T-cell (primary cell): ENCODE results near the gene GEMIN4. TPM values are rescaled to one million over a fixed set of nuclear protein-coding genes. Genes with fewer than 3 reads are reported as not detected.

ENCODE experiments used
- ATAC-seq, 4 experiments: fragments of 200-7000 bp in 3 of 4; fragments of 150-1000 bp in 1 of 4; cut with Tn5 transposase; replicated peaks in 1 of 4; 1 replicate in 3 of 4; 2 replicates in 1 of 4; pipeline ENCODE4 v1.10.0; 2021; ENCODE audit warnings: moderate library complexity in 3 of 4, mild to moderate bottlenecking in 2 of 4, moderate number of reproducible peaks in 1 of 4
- CTCF ChIA-PET, 2 donors: fragments of 300-600 bp; sonication (Branson Sonifier 250); formaldehyde crosslinking; loops; one replicate each; lab custom pipeline; 2022; ENCODE audit warnings: antibody characterized with exemption in 2 of 2; lab: Charles Lee
- POLR2A ChIA-PET, 2 donors: fragments of 300-600 bp; sonication (Branson Sonifier 250); formaldehyde crosslinking; loops; one replicate each; lab custom pipeline; 2022; ENCODE audit warnings: antibody characterized with exemption in 2 of 2; lab: Charles Lee
- DNase-seq, 35 experiments: peaks; one replicate each; pipeline versions ENCODE4 v3.0.0 to v3.0.0-alpha.2; 2013 to 2023
- H3K27ac ChIP-seq: one replicate; pipeline ENCODE4 v1.5.1; 2013; ENCODE audit warnings: low read length
- H3K27me3 ChIP-seq, 2 experiments: replicated peaks in 1 of 2; 1 replicate in 1 of 2; 2 replicates in 1 of 2; pipeline versions ENCODE4 v1.6.1 to v1.7.0; 2013; ENCODE audit warnings: low read length in 1 of 2, mixed read lengths in 1 of 2; ENCODE audit not compliant: control insufficient read depth in 2 of 2, insufficient read depth in 2 of 2; ENCODE audit errors: extremely low read depth in 1 of 2
- H3K36me3 ChIP-seq, 2 donors: 1 replicate in 1 of 2; 2 replicates in 1 of 2; pipeline versions ENCODE4 v1.6.1 to v1.7.0; 2013; ENCODE audit warnings: low read length in 1 of 2; ENCODE audit not compliant: control insufficient read depth in 2 of 2, insufficient read depth in 1 of 2; ENCODE audit errors: extremely low read depth in 1 of 2
- H3K4me1 ChIP-seq, 2 experiments: 1 replicate in 1 of 2; 2 replicates in 1 of 2; pipeline versions ENCODE4 v1.6.1 to v1.7.0; 2013; ENCODE audit warnings: low read length in 2 of 2, mixed read lengths in 1 of 2; ENCODE audit not compliant: insufficient read depth in 2 of 2, control insufficient read depth in 1 of 2; ENCODE audit errors: extremely low read depth in 1 of 2
- H3K4me3 ChIP-seq, 2 donors: 1 replicate in 1 of 2; 2 replicates in 1 of 2; pipeline versions ENCODE4 v1.5.1 to v1.7.0; 2013; ENCODE audit warnings: mild to moderate bottlenecking in 2 of 2, low read length in 1 of 2, moderate library complexity in 1 of 2; ENCODE audit not compliant: control insufficient read depth in 1 of 2; ENCODE audit errors: extremely low read depth in 1 of 2
- H3K9me3 ChIP-seq: 2 replicates; pipeline ENCODE4 v1.7.0; 2013
- H3K27ac Mint-ChIP-seq, 2 donors: one replicate each; pipeline ENCODE4 v1.8.0; 2020 to 2021; ENCODE audit warnings: mild to moderate bottlenecking in 2 of 2, mixed read lengths in 2 of 2
- H3K27me3 Mint-ChIP-seq, 2 donors: one replicate each; pipeline ENCODE4 v1.8.0; 2021 to 2022; ENCODE audit warnings: mixed read lengths in 2 of 2
- H3K36me3 Mint-ChIP-seq: one replicate; pipeline ENCODE4 v1.8.0; 2021; ENCODE audit warnings: mixed read lengths
- H3K4me1 Mint-ChIP-seq, 3 donors: one replicate each; pipeline ENCODE4 v1.8.0; 2020 to 2022; ENCODE audit warnings: mixed read lengths in 3 of 3, mild to moderate bottlenecking in 1 of 3
- H3K4me3 Mint-ChIP-seq, 3 donors: one replicate each; pipeline ENCODE4 v1.8.0; 2020 to 2022; ENCODE audit warnings: mild to moderate bottlenecking in 3 of 3, mixed read lengths in 3 of 3, moderate library complexity in 3 of 3
- H3K9me3 Mint-ChIP-seq, 3 donors: one replicate each; pipeline ENCODE4 v1.8.0; 2020 to 2022; ENCODE audit warnings: mixed read lengths in 3 of 3
- WGBS: methylation state at CpG from one replicate; pipeline ENCODE4 v1.1.5; 2013; ENCODE audit warnings: missing lambda C conversion rate; ENCODE audit not compliant: insufficient coverage; 5-methylcytosine and 5-hydroxymethylcytosine counted together
- total RNA-seq, 35 experiments: library from RNA in 6 of 35; stranded (reverse) in 6 of 35; fragments of 120-200 nt in 1 of 35; gene quantifications; one replicate each; pipeline versions ENCODE4 v1.2.1 to v1.2.4 and lab custom pipeline; 2013 to 2026

Gene GEMIN4
- total RNA-seq, 5 donors from 2014 or later (not counting 1 experiment from before 2014, with no cell fraction given), result 19.6 to 38.2 (median 36.0) TPM

DNA sequence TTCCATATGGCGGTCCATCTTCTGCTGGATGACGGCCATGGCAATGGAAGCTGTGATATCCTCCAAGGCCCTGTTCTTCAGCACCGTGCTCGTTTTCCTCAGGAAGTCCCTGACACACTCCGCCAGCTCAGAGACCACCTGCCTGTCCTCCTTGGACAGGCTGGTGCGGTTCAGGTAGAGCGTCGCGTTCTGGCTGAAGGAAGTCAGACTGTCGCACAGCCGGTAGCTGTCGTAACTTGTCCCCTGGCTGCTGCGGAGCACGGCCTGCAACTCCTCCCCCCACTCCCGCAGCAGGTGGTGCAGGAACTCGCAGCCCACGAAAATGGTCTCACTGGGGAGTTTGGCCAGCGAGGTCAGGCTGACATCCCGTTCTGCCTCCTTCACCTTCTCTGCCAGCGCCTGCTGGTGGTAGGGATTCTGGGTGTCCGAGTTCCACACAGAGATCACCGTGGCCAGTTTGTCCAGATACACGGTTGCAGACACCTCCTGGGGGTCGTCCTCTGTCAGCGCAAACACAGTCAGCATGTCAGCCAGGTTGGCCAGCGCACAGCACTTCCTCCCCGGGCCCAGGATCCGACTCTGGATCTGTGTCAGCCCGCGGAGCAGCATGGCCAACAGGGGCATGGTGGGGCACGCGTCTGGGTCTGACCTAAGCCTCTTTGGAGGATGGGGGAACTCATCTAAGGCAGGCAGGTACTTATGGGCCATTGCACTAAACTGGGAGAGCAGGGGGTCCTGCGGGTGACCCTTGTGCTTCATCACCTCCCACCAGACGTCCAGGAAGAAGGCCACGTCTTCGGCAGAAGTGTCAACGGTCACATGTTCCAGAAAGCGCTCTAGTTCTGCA lies 5.1 kb downstream of the GEMIN4 start:
- Mint-ChIP-seq H3K9me3 (no peaks in the 10 kb centered on the region), H3K27me3 (no peaks in the 10 kb centered on the region), H3K36me3 (peaks cover 34% of the 10 kb centered on the region), H3K4me1 (peaks cover 24 to 35% (median 34%) of the 10 kb centered on the region in 3 donors), H3K4me3 (no peak overlapping the region), H3K27ac (no peak overlapping the region)
- peaks cover 5 to 23% of the 10 kb centered on the region in 2 experiments for H3K4me1 ChIP-seq
- 98% methylated on average over 27 of the region's 38 CpGs for WGBS
- H3K27me3 ChIP-seq, result no peaks in the 10 kb centered on the region
- ATAC-seq (no peak), DNase-seq (no peak)
- H3K4me3 ChIP-seq, result no peak overlapping the region
- CTCF ChIA-PET, result no interaction called here
- peaks cover 15 to 44% of the 10 kb centered on the region in 2 donors for H3K36me3 ChIP-seq
- POLR2A ChIA-PET, result no interaction called here
- H3K27ac ChIP-seq, result no peak overlapping the region
- H3K9me3 ChIP-seq, result no peaks in the 10 kb centered on the region

DNA sequence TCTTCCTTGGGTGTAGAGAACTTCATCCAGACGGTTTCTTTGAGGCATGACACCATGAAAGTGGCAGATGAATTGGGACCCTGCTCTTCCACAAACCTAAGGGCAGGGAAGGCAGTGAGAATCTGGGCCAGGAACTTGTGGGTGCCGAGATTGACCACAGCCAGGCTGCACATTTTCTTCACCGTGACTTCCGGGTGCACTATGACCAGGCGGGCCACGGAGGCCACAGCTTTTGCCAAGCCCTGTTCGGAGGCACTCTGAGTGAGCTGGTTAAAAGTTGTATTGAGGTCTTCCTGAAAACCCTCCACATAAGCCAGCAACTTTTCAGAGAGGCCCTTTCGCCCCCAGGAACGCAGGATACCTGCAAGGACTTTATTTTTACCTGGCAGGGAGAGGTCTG lies 5.9 kb downstream of the GEMIN4 start:
- Mint-ChIP-seq H3K27ac (no peak overlapping the region), H3K27me3 (no peaks in the 10 kb centered on the region), H3K36me3 (peaks cover 34% of the 10 kb centered on the region), H3K4me3 (no peak overlapping the region), H3K4me1 (peaks cover 20 to 30% (median 29%) of the 10 kb centered on the region in 3 donors), H3K9me3 (no peaks in the 10 kb centered on the region)
- no peak overlapping the region for H3K4me3 ChIP-seq
- ATAC-seq (no peak), DNase-seq (no peak)
- H3K4me1 ChIP-seq, result peaks cover 5 to 18% of the 10 kb centered on the region in 2 experiments
- H3K27ac ChIP-seq, result no peak overlapping the region
- no peaks in the 10 kb centered on the region for H3K9me3 ChIP-seq
- POLR2A ChIA-PET, result no interaction called here
- H3K27me3 ChIP-seq, result no peaks in the 10 kb centered on the region
- CTCF ChIA-PET, result interaction anchor here in 1 of 2 donors (0.5 kb wide), 1 partner anchor 126 kb away, joined by 5 read pairs; no protein-coding TSS in a partner anchor
- WGBS, result 93% methylated on average over 3 of the region's 9 CpGs
- H3K36me3 ChIP-seq, result peaks cover 15 to 44% of the 10 kb centered on the region in 2 donors

DNA sequence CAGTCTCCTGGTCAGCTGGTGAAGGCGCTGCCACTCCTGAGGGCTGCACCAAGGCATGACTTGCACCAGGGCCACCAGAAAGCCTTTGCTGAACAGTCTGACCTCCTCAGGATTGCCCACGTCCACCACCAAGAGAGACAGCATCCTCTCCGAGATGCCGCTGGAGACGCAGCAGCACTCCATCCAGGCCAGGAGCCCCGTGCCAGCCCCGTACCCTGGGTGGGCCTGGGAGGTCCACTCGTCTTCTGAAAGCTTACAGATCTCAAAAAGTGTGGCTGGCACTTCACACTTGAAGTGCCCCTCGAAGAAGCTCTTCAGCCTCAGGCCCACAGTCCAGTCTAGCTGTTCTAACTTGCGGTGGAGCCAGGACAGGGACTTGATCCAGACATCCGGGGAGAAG lies 6.7 kb downstream of the GEMIN4 start:
- Mint-ChIP-seq H3K36me3 (peaks cover 36% of the 10 kb centered on the region), H3K4me1 (peaks cover 15 to 25% (median 24%) of the 10 kb centered on the region in 3 donors), H3K27ac (no peak overlapping the region), H3K27me3 (no peaks in the 10 kb centered on the region), H3K9me3 (no peaks in the 10 kb centered on the region), H3K4me3 (no peak overlapping the region)
- Histone ChIP-seq H3K36me3 (peaks cover 15 to 44% of the 10 kb centered on the region in 2 donors), H3K4me1 (peaks cover 1 to 10% of the 10 kb centered on the region in 2 experiments), H3K27ac (no peak overlapping the region), H3K27me3 (no peaks in the 10 kb centered on the region), H3K9me3 (no peaks in the 10 kb centered on the region), H3K4me3 (no peak overlapping the region)
- POLR2A ChIA-PET, result no interaction called here
- DNase-seq, result no peak
- no peak for ATAC-seq
- WGBS, result 99% methylated on average over 10 of the region's 11 CpGs
- CTCF ChIA-PET, result interaction anchor here in 1 of 2 donors (0.5 kb wide), 1 partner anchor 125 kb away, joined by 5 read pairs; no protein-coding TSS in a partner anchor

DNA sequence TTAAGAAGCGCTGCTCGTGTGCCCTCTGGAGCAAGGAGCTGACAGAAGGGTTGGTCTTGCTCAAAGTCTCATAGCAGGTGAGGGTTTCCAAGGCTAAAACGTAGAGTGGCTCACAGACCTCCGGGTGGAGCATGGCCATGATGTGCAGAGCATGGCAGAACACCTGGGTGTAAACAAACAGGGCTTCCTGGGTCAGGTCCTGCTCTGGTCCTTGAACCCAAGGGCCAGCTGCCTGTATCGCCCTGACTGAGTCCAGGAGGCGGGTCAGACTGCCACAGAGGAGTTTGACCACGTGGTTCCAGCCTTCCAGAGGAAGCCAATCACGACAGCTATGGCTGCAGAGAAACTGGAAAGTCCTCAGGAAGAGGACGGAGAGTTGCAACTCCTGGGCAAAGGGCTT lies 7.1 kb downstream of the GEMIN4 start:
- Histone ChIP-seq H3K27ac (no peak overlapping the region), H3K27me3 (no peaks in the 10 kb centered on the region), H3K4me3 (no peak overlapping the region), H3K9me3 (no peaks in the 10 kb centered on the region), H3K36me3 (peaks cover 15 to 44% of the 10 kb centered on the region in 2 donors), H3K4me1 (peaks cover 0 to 6% of the 10 kb centered on the region in 2 experiments)
- Mint-ChIP-seq H3K36me3 (peaks cover 37% of the 10 kb centered on the region), H3K4me3 (no peak overlapping the region), H3K27me3 (no peaks in the 10 kb centered on the region), H3K4me1 (peaks cover 14 to 23% (median 23%) of the 10 kb centered on the region in 3 donors), H3K27ac (no peak overlapping the region), H3K9me3 (no peaks in the 10 kb centered on the region)
- WGBS, result 89% methylated on average over 9 of the region's 9 CpGs
- CTCF ChIA-PET, result no interaction called here
- DNase-seq (no peak), ATAC-seq (no peak)
- POLR2A ChIA-PET, result no interaction called here

DNA sequence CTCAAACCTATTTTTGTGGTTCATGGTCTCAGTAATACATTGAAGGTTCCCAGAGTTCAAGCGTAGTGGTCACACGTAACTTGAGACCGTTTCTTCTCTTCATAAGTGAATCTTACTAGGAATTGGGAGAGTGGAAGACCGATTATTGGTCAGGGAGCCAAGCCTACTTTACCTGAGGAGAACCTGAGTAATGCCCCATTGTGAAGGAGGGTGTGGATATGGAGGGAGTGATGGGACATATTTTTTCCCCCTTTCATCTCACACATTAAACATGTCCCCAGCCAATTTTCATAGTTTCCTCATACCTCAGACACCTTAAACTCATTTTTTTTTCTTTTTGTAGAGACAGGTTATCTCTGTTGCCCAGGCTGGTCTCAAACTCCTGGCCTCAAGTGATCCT lies 8.9 kb downstream of the GEMIN4 start:
- Mint-ChIP-seq H3K4me1 (peaks cover 7 to 11% (median 10%) of the 10 kb centered on the region in 3 donors), H3K36me3 (peaks cover 32% of the 10 kb centered on the region), H3K27ac (no peak overlapping the region), H3K27me3 (no peaks in the 10 kb centered on the region), H3K9me3 (no peaks in the 10 kb centered on the region), H3K4me3 (no peak overlapping the region)
- no peak for DNase-seq
- Histone ChIP-seq H3K36me3 (peaks cover 15 to 44% of the 10 kb centered on the region in 2 donors), H3K4me1 (peaks cover 0 to 3% of the 10 kb centered on the region in 2 experiments), H3K27me3 (no peaks in the 10 kb centered on the region), H3K4me3 (no peak overlapping the region), H3K27ac (no peak overlapping the region), H3K9me3 (no peaks in the 10 kb centered on the region)
- ChIA-PET CTCF (no interaction called here), POLR2A (no interaction called here)
- no CpG with 5 or more reads among the region's 4 CpGs for WGBS
- no peak for ATAC-seq

DNA sequence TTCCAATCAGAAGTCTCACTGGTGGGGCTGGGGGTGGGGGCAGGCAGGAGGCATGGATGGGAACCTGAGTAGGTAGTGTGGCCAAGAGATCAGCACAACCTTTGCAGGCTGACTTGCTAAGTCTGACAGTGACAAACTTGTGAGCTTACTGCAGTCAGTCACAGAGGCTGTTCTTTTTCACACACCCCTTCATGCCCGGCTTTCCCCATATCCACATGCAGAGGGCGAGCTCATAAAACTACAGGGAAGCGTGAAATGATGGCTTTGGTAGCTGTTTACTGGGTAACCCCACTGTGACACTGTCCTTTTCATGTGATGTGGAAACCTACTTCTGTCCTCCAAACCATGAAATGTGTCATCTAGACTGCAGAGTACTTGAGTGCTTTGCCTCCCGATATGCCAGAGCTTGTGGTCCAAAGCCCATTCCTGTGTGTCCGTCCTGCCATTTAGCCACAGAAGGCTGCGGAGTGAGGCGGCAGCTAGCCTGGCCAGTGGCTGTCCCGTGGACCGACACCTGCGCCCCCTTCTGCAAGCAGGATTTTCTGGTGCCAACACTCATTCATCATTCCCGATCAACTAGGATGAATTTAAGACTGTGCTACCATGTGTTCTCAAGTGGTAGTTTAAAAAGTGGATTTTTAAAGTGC lies 9.8 kb downstream of the GEMIN4 start:
- Histone ChIP-seq H3K4me3 (no peak overlapping the region), H3K27me3 (no peaks in the 10 kb centered on the region), H3K36me3 (peaks cover 15 to 40% of the 10 kb centered on the region in 2 donors), H3K9me3 (no peaks in the 10 kb centered on the region), H3K27ac (no peak overlapping the region), H3K4me1 (peaks cover 0 to 3% of the 10 kb centered on the region in 2 experiments)
- Mint-ChIP-seq H3K4me3 (no peak overlapping the region), H3K4me1 (peaks cover 6 to 7% (median 7%) of the 10 kb centered on the region in 3 donors), H3K36me3 (peaks cover 27% of the 10 kb centered on the region), H3K27me3 (no peaks in the 10 kb centered on the region), H3K27ac (no peak overlapping the region), H3K9me3 (no peaks in the 10 kb centered on the region)
- 100% methylated on average over 5 of the region's 11 CpGs for WGBS
- ChIA-PET CTCF (no interaction called here), POLR2A (no interaction called here)
- ATAC-seq (no peak), DNase-seq (no peak)
